Stimulated activated CD4-positive, alpha-beta T cell treated with anti-CD3 and anti-CD28 coated beads, Interleukin-1b, Interleukin-23, amount 100 ng/mL, for 1 hour (primary cell): ENCODE measurements around the gene FBXL13.
"Not testable (repeated sequence)": the region's sequence is repeated elsewhere in the genome, so short reads cannot be mapped to it uniquely, and the experiment has no call there.

ENCODE experiments used
- DNase-seq, 2 donors: peaks; one replicate each; pipeline ENCODE4 v3.0.0-alpha.2; 2020; ENCODE audit warnings: low read depth in 2 of 2

Gene FBXL13

GRCh38 chr7:102983602-102984001 is 91.0 kb downstream of the FBXL13 start:
- no peak for DNase-seq

- no peak for DNase-seq
Observed at GRCh38 chr7:102982235-102982634, 92.4 kb downstream of the FBXL13 start.

GRCh38 chr7:102981451-102981850 is 93.1 kb downstream of the FBXL13 start:
- no peak for DNase-seq

DNA sequence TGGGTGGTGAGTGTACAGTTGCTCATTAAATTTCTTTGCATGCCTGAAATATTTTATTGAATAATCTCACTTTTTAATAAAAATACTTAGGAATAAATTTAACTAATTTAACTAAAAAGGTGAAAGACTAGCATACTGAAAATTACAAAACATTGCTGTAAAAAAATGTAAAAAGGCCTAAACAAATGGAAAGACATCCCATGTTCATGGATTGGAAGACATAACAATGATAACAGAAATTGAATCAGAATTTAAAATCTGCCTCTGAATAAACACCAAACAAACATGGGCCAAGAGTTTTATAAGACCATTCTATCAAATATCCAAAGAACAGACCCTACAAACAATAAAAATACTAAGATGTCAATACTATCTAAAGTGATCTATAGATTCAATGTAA is 94.9 kb downstream of the FBXL13 start:
- no peak for DNase-seq

GRCh38 chr7:102978284-102978683 is 96.3 kb downstream of the FBXL13 start:
- no peak for DNase-seq

DNA sequence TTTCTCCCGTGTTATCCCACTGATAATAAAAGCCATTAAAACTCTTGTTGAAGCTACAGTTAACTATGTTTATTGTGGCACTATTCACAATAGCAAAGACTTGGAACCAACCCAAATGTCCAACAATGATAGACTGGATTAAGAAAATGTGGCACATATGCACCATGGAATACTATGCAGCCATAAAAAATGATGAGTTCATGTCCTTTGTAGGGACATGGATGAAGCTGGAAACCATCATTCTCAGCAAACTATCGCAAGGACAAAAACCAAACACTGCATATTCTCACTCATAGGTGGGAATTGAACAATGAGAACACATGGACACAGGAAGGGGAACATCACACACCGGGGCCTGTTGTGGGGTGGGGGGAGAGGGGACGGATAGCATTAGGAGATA is 97.0 kb downstream of the FBXL13 start:
- DNase-seq, result not testable (repeated sequence)

- DNase-seq, result no peak
Observed at GRCh38 chr7:102976493-102976892, 98.1 kb downstream of the FBXL13 start.

GRCh38 chr7:102975854-102976253 is 98.7 kb downstream of the FBXL13 start:
- no peak for DNase-seq

DNA sequence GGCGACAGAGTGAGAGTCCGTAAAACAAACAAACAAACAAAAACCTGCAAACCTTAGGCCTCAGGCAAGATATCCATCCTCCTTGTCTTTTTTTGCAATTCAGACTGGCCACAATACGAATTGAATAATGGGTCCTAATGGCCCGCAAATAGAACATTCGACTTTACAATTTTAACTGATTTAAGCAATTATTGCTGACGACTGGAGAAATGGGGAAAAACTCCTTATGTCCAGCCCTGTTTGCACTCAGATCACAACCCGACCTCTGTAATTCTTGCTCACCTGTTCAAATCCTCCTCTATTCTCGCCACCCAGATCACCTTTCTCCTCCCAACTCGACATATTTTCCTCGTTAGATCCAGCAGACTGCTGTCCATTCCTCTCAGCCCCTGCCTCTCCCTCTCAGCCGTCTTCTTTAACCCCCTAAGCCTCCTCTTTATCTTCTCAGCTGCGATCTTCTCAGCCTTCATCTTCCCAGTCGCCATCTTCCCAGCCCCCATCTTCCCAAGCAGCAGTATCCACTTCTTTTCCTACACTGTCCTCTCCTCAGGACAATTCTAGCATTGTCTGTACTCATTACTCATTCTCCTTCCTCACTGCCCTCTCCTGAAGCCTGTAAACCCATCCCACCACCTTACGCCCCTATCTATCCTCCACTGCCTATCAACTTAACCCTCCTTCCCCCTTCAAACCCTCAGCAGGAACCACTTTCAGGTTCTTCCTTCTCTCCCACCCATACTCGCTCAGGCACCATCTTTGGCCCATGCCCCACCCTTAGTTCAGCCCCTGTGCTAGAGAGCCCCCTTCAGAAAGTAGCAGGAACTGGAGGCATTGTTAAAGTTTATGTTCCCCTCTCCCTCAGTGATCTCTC is 100.0 kb downstream of the FBXL13 start:
- DNase-seq, result no peak

- DNase-seq, result no peak
Observed at GRCh38 chr7:102973096-102973802, 101.3 kb downstream of the FBXL13 start.

- DNase-seq, result no peak
Observed at GRCh38 chr7:102967798-102968197, 106.8 kb downstream of the FBXL13 start.

DNA sequence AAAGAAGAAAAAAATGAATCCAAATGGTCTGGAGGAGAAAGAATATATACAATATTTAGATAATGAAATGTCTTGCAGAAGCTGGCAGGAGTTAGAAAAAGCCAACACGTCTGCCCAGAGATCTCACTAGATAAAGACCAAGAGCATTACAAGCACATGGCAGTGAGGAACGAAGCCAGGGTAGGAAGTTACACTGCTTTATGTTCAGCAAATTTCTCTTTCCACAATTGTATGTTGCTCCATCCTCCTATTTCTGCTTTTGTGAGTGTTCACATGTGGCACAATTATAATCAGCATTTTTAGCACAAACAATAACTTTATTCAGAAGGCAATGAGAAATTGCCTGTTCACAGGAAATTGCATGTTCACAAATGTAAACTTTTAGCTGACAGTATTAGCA is 108.1 kb downstream of the FBXL13 start:
- no peak for DNase-seq

DNA sequence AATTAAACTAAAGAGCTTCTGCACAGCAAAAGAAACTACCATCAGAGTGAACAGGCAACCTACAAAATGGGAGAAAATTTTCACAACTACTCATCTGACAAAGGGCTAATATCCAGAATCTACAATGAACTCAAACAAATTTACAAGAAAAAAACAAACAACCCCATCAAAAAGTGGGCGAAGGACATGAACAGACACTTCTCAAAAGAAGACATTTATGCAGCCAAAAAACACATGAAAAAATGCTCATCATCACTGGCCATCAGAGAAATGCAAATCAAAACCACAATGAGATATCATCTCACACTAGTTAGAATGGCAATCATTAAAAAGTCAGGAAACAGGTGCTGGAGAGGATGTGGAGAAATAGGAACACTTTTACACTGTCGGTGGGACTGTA is 112.6 kb downstream of the FBXL13 start:
- DNase-seq, result not testable (repeated sequence)

- not testable (repeated sequence) for DNase-seq
Observed at GRCh38 chr7:102958004-102958403, 116.6 kb downstream of the FBXL13 start.

- DNase-seq, result not testable (repeated sequence)
Observed at GRCh38 chr7:102954359-102954758, 120.2 kb downstream of the FBXL13 start.

- no peak for DNase-seq
Observed at GRCh38 chr7:102953406-102953805, 121.2 kb downstream of the FBXL13 start.

- DNase-seq, result no peak
Observed at GRCh38 chr7:102951839-102952238, 122.8 kb downstream of the FBXL13 start.

- no peak for DNase-seq
Observed at GRCh38 chr7:102944241-102944640, 130.4 kb downstream of the FBXL13 start.

- DNase-seq, result no peak
Observed at GRCh38 chr7:102943423-102944169, 131.0 kb downstream of the FBXL13 start.

DNA sequence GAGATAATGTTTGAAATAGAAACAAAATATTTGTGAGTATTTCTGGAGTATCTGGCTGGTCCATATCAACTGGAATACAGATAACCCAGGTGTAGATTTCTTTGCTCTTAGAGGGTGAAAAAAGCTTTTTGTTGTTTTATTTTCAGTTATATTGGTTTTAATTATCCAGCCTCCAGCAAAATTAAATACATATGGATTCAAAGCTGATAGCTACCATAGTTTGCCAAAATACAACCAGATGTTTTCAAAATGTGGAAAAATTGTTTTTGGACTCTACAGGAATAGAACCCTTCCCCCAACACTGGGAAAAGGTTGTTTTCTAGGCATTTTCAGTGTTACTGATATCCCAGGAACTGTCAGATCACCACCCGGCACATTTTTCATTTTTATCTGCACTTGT is 131.7 kb downstream of the FBXL13 start:
- DNase-seq, result no peak

- DNase-seq, result no peak
Observed at GRCh38 chr7:102942181-102942866, 132.3 kb downstream of the FBXL13 start.

- DNase-seq, result no peak
Observed at GRCh38 chr7:102938679-102939078, 135.9 kb downstream of the FBXL13 start.
